ENCODE results near the gene APOL6.

GRCh38 chr22:35708453-35708852 lies 60.2 kb downstream of the APOL6 start:
- TF ChIP-seq CTCF (IDR thresholded peaks at IDR 0.05) = no peak
- no peak for TF ChIP-seq EP300 (IDR thresholded peaks at IDR 0.05; ENCODE audit: low read depth)
- no peak for TF ChIP-seq POLR2AphosphoS5 (IDR thresholded peaks at IDR 0.05)
